EL (cell line): Measurements from ENCODE around the gene ZNF853.
"Not testable (repeated sequence)": the region's sequence is repeated elsewhere in the genome, so short reads cannot be mapped to it uniquely, and the experiment has no call there.

ENCODE experiments used
- DNase-seq: peaks from one replicate; pipeline ENCODE4 v3.0.0-alpha.2; 2016

ZNF853 gene

GRCh38 chr7:6653071-6654003 lies 37.9 kb downstream of the ZNF853 start:
- no peak for DNase-seq

- DNase-seq: no peak
Observed at GRCh38 chr7:6654113-6654841, 38.9 kb downstream of the ZNF853 start.

- DNase-seq: no peak
Observed at GRCh38 chr7:6654842-6655610, 39.6 kb downstream of the ZNF853 start.

- DNase-seq: no peak
Observed at GRCh38 chr7:6655636-6656385, 40.4 kb downstream of the ZNF853 start.

- DNase-seq: no peak
Observed at GRCh38 chr7:6656413-6656812, 41.0 kb downstream of the ZNF853 start.

GRCh38 chr7:6658618-6659345 lies 43.4 kb downstream of the ZNF853 start:
- no peak for DNase-seq

- not testable (repeated sequence) for DNase-seq
Observed at GRCh38 chr7:6670851-6671250, 55.4 kb downstream of the ZNF853 start.
